ENCODE measurements around the gene SPOCK3.

DNA sequence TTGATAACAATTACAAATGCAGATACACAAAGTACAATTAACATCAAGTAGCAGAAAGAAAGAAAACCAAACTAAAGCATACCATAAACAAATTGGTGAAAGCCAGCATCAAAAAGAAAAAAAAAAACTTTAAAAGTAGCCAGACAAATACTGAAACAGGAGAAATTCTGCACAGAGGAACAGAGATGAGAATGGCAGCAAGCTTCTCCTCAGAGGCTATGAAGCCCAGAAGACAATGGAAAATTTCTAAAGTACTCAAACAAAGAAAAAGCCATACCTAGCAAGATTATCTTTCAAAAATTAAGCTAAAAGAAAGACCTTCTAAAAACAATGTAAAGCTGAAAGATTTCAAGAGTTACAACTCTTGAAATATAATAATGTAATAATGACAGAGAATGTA lies 471.3 kb downstream of the SPOCK3 start:
- TF ChIP-seq RFX5 (IDR thresholded peaks at IDR 0.05) (no peak), CBX8 (IDR thresholded peaks at IDR 0.05) (no peak), MAZ (IDR thresholded peaks at IDR 0.05; ENCODE audit: borderline replicate concordance, low read depth, low read length) (no peak), RAD21 (conservative IDR thresholded peaks at IDR 0.05 in 1 of 2, IDR thresholded peaks at IDR 0.05 in 1 of 2) (no peak), ZSCAN20 (CRISPR knock-in tag; IDR thresholded peaks at IDR 0.05) (no peak), NFE2L2 (conservative IDR thresholded peaks at IDR 0.05; ENCODE audit: low read length) (no peak), HEYL (CRISPR knock-in tag; IDR thresholded peaks at IDR 0.05) (no peak), EP300 (IDR thresholded peaks at IDR 0.05) (no peak)
- TF ChIP-seq, protein P1, sequence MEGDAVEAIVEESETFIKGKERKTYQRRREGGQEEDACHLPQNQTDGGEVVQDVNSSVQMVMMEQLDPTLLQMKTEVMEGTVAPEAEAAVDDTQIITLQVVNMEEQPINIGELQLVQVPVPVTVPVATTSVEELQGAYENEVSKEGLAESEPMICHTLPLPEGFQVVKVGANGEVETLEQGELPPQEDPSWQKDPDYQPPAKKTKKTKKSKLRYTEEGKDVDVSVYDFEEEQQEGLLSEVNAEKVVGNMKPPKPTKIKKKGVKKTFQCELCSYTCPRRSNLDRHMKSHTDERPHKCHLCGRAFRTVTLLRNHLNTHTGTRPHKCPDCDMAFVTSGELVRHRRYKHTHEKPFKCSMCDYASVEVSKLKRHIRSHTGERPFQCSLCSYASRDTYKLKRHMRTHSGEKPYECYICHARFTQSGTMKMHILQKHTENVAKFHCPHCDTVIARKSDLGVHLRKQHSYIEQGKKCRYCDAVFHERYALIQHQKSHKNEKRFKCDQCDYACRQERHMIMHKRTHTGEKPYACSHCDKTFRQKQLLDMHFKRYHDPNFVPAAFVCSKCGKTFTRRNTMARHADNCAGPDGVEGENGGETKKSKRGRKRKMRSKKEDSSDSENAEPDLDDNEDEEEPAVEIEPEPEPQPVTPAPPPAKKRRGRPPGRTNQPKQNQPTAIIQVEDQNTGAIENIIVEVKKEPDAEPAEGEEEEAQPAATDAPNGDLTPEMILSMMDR (IDR thresholded peaks at IDR 0.05) = no peak
- TF ChIP-seq, protein P2, sequence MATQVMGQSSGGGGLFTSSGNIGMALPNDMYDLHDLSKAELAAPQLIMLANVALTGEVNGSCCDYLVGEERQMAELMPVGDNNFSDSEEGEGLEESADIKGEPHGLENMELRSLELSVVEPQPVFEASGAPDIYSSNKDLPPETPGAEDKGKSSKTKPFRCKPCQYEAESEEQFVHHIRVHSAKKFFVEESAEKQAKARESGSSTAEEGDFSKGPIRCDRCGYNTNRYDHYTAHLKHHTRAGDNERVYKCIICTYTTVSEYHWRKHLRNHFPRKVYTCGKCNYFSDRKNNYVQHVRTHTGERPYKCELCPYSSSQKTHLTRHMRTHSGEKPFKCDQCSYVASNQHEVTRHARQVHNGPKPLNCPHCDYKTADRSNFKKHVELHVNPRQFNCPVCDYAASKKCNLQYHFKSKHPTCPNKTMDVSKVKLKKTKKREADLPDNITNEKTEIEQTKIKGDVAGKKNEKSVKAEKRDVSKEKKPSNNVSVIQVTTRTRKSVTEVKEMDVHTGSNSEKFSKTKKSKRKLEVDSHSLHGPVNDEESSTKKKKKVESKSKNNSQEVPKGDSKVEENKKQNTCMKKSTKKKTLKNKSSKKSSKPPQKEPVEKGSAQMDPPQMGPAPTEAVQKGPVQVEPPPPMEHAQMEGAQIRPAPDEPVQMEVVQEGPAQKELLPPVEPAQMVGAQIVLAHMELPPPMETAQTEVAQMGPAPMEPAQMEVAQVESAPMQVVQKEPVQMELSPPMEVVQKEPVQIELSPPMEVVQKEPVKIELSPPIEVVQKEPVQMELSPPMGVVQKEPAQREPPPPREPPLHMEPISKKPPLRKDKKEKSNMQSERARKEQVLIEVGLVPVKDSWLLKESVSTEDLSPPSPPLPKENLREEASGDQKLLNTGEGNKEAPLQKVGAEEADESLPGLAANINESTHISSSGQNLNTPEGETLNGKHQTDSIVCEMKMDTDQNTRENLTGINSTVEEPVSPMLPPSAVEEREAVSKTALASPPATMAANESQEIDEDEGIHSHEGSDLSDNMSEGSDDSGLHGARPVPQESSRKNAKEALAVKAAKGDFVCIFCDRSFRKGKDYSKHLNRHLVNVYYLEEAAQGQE (IDR thresholded peaks at IDR 0.05) = no peak
